GM19043 (cell line): Measurements from ENCODE around the gene STMN3.
"Not testable (repeated sequence)": the region's sequence is repeated elsewhere in the genome, so short reads cannot be mapped to it uniquely, and the experiment has no call there.

ENCODE experiments used
- ATAC-seq: cut with Tn5 transposase; IDR thresholded peaks from one replicate; pipeline ENCODE4 v1.9.1; 2021; ENCODE audit warnings: low read depth; ENCODE audit not compliant: unreplicated experiment

Gene STMN3

DNA sequence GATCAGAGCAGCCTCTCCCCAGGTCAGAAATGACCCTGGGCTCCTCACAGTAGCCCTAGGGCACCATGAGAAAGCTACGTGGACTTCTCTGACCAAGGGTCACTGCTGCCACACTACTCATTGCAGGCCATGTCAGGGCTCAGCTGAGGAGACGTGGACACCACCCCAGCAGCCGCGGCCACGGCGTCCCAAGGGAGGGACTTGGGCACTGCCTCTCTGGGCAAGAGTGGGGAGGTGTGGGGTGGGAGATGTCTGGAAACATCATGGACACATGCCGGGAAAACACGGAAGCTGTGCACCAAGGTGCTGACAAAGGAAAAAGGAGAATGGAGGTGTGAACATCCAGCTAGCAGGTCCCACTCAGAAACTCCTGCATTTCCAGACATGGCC lies 35.4 kb downstream of the STMN3 start:
- ATAC-seq: no peak

DNA sequence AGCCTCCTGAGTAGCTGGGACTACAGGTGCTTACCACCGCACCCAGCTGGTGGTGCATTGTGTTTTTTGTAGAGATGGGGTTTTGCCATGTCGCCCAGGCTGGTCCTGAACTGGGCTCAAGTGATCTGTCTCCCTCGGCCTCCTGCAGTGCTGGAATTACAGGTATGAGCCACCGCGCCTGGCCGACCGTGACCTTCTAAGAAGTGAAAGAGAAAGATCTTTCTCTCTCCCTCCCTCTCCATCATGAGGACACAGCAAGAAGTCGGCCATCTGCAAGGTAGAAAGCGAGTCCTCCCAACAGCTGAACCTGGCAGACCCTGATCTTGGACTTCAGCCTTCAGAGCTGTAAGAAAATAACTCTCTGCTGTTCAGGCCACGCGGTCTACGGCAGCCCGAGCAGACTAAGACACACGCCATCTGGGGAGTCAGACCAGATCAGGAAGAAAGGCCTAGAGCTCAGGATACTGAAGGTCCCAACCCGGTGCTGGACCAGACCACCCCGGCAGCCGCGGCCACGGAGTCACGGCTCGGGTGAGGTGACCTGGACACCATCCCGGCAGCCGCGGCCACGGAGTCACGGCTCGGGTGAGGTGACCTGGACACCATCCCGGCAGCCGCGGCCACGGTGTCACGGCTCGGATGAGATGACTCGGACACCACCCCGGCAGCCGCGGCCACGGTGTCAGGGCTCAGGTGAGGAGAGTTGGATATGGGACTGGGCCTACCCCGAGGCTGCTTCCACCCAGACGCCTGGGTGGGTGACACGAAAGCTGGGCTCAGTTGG lies 35.9 kb downstream of the STMN3 start:
- no peak for ATAC-seq

DNA sequence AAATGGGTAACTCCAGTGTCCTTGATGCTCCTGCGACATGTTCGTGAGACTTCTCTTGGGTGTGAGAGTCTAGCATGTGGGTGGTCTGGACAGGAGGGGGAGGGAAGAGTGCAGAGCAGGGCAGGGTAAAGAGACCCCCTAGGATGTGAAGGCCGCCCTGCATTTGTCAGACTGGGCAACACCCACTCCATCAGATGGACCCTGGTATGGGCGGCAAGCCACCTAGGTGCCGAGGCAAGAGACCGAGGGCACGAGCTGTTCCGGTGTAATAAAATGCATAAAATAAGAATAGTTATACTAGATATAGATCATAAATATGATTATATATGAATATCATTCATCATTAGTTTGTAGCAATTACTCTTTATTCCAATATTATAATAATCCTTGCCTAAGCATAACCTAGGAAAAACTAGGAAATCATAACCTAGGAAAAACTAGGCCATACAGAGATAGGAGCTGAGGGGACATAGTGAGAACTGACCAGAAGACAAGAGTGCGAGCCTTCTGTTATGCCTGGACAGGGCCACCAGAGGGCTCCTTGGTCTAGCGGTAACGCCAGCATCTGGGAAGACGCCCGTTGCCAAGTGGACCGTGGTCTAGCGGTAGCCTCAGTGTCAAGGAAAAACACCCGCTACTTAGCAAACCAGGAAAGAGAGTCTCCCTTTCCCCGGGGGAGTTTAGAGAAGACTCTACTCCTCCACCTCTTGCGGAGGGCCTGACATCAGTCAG lies 39.2 kb downstream of the STMN3 start:
- not testable (repeated sequence) for ATAC-seq

DNA sequence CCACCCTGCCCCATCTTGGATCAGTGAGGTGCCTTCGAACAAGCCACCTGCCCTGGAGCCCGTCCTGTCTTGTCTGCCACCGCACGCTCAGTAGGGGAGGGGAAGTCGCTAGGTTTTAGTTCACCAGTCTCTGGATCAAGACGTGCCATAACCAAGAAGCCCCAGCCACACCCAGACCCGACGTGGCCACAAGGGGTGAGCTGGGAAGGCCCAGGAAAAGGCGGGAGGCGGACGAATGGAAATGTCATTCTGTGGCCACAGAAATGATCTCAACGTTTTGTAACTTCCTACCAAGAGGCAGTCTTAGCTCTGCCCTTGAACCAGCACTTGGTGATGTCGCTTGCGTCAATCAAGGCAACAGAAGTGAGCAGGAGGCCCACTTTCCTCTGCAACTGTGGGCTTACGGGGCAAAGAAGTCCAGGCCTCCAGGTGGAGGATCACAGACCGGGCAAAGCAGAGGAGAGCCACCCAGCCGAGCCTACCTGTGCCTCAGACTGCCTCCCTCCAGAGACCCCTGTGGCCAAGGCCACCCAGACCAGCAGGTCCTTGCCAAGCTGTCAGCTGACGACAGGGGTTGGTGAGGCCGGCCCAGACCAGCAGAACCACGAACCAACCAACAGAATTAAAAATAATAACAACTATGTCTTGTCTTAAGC lies 40.8 kb downstream of the STMN3 start:
- no peak for ATAC-seq

DNA sequence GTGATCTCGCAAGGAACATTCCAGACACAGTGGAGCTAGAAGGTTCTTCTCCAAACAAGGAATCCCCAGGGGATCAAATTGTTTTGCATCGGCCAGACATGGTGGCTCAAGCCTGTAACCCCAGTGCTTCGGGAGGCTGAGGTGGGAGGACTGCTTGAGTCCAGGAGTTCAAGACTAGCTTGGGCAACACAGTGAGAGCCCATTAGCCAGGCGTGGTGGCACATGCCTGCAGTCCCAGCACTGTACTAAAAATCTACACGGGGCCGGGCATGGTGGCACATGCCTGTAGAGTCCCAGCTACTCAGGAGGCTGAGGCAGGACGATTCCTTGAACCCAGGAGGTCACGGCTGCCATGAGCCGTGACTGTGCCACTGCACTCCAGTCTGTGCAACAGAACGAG lies 41.6 kb downstream of the STMN3 start:
- ATAC-seq: no peak

DNA sequence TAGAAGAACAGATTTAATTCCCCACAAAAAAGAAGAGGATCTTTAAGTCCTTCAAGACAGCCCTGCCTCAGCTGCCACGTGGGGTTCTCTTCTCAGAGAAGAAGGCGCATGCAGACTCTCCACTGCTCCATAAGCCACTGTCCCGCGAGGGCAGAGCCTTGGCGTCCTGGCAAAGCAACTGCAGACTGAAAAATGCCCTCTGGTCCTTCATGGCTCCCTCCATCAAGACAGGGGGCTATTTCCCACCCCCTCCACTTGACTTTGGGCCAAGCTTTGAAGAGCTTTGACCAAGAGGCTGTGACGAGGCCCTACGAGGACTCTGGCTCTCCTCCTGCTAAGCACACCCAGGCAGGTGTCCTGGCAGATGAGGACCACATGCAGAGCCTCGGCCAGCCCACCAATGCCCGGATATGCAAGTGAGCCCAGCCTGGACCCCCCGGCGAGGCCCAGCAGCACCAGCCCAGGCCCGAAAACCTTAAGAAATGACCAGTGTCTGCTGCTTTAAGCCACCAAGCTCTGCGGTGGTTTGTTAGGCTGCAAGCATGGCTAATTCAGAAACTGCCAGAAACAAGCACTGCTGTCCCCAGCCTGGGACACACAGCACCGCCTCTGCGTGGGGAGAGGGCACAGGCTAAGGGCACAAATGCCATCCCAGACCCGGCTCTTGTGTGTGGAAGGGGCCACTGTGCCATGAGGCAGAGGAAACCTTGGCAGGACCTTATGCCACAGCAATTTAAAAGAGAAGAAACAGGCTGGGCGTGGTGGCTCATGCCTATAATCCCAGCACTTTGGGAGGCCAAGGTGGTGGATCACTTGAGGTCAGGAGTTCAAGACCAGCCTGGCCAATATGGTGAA lies 42.4 kb downstream of the STMN3 start:
- no peak for ATAC-seq

DNA sequence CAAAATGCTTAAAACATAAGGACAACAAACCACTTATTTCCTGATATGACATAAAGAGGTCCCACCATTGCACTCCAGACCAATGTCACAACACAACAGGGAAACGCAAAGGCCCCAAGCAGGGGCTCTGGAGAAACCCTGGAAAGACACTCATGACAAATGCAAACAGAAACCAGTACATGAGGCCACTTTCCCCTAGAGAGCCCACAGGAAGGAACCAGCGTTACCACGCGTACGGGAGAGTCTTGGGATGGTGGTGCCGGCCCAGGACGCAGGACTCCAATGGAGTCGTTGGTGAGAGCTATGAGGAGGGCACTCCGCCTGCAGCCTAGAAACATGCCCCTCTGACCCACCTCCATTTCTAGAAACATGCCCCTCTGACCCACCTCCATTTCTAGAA lies 46.5 kb downstream of the STMN3 start:
- no peak for ATAC-seq

DNA sequence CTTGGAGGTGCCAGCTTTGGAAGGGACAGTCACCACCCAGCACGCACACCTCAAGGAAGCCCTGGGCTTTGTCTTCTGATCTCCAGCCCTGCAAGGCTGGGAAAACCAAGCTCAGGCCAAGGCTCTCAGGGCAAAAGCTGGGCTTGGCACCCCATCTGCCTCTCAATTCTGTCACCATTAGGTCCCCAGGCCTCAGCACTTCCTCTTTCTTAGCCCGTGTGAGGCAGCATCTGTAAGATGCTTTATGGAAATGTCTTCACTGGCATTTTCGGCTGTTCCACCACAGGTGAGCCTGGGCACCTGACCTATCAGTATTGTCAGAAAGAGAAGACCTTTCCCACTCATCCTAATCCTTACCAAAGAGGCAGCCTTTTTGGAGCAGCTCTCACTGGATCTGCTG lies 50.9 kb downstream of the STMN3 start:
- ATAC-seq: no peak

DNA sequence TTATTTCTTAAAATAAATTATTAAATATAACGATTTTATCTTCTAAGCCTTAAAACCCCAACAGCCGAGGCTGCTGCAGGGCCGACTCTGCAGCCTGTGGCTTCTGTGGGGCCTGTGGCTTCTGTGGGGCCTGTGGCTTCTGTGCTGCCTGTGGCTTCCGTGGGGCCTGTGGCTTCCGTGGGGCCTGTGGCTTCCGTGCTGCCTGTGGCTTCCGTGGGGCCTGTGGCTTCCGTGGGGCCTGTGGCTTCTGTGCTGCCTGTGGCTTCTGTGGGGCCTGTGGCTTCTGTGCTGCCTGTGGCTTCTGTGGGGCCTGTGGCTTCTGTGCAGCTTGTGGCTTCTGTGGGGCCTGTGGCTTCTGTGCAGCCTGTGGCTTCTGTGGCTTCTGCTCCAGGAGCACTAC lies 51.5 kb downstream of the STMN3 start:
- not testable (repeated sequence) for ATAC-seq

DNA sequence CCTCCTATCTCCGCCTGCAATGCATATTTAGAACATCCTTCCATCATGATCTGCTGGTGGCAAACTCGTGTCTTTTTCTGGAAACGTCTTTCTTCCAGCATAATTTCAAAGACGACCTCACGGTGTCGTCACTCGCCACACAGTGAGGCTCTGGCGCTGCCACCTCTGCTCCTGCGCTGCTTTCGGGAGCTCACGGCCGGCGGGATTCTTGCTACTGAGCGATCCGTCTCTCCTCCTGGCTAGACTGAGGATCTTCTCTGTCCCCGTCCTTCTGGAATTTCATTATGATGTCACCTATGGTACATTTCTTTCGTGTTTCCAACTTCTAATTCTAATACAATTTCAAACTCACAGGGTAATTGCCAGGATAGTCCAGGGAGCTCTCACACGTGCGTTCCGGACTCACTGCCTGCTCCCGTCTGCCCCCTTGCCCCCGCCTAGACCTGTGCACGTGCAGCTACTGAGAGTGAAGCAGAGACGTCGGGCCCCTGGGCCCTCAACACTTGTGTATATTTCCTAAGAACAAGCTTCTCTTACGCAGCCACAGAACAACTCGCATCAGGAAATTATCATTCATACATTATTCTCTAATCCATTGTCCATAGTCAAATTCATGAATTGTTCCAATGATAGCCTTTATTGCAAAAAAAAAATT lies 53.7 kb downstream of the STMN3 start:
- no peak for ATAC-seq

DNA sequence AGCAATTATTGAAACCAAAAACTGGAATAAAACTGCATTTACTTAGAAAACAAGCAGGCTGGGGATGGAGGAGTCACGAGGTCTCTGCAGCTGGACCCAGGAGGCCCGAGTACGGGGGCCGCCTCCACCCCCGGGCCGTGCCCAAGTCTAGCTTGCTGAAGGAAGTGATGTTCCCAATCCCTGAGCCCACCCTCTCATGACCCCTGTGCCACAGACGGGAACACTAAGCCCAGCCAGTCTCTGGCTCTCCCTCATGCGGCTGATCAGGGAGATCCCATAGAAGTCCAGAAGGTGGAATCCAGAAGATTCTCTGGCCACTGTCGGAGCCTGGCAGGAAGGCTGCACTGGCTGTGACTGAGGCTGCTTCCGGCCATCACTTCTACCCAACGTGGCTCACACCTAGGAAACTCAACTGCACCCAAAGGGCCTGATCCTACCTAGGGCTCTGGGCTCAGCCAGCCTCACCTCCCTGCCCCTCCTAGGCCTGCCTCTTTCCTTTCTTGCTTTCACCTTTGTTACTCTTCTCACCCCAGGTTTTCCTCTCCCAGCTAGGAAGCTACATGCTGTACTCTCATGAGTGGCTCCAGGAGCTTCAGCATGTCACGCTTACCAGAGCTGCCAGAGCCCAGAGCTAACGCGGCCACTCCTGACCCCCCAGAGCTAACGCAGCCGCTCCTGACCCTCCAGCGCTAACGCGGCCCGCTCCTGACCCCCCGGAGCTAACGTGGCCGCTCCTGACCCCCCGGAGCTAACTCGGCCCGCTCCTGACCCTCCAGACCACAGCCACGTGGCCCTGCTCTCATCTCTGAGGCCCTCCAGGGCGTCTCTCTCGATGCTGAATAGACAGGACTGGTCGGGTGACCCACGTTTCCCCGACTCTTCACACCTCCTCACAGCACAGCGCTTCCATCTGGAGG lies 54.5 kb downstream of the STMN3 start:
- no peak for ATAC-seq

DNA sequence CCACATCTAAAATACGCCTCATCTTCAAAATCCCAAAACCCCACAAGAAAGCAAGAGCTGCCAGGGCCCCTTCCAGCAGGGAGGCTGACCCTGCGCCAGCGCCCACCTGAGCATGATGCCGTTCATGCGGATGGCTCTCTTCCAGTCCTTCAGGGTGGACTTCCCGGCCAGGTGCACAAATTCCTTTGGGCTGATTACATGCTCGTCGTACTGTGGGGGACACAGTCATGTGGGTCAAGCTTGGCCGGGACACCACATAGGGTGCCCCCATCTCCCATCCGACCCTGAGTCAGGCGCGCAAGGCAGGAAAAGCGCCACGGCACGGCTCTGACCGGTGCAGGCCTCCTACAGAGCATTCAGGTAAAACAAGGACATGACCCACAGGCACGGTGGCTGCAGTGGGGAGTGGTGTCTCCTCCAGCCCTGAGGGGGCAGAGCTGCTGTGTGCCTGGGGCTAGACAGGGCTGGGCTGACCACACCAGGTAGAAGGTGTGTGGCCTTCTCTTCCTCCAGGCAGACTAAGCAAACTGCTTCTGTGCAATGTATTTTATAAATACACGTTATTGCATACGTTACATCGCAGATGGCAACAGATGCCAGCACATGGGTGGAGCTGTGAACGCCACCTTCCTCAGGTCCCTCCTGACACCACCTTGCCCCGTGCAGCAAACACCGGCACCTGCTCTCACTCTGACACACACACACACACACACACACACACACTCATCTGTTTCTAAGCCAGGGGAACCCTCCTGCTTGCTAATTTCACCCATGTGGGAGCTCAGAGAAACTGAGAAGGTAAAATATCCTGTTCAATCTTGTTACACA lies 55.4 kb downstream of the STMN3 start:
- no peak for ATAC-seq

DNA sequence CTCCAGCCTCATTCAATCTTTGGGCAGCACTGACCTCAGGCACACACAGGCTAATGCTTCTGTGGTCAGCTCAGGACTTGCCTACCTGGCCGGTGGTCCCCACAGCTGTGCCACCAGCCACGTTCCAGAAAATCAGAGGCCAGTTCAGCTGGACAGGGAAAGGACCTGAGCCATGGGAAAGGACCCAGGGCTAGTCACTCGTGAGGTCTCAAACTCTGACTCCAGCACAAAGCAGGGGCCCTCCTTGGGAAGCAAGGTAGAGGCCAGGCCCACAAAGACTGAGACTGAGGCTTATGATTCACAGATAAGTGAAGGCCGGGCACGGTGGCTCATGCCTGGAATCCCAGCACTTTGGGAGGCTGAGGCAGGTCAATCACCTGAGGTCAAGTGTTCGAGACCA lies 56.8 kb downstream of the STMN3 start:
- ATAC-seq: no peak

DNA sequence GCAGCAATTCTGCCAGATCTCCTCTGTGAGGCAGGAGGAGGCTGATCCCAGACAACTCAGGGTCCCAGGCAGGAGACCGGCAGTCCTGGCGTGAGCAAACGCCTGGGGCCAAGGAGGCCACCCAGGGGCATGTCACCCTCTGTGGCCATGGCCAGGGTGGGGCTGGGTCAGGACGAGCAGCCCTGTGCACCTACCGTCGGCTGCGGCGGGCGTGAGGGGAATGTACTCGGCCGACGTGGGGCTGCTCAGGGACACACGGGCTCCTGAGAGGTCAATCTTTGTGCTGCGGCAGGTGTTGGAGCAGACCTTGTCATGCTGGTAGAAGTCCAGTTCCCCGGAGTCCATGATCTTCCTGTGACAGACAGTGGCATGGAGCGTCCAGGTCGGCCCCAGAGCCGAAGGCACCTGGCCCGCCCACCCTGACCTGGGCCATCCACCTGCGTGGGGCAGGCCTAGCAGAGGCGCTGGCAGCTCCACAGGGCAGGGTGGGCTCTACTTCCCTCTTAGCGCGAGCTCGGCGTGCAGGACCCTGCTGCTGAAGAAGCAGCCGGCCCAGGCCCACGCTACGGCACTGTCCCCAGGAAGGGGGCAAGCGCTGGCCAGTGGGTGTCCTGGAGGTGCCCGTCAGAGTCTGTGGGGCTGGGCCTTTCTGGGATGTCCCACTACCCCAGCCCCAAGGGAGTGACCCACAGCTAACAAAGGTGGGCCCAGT lies 57.7 kb downstream of the STMN3 start:
- ATAC-seq: no peak

DNA sequence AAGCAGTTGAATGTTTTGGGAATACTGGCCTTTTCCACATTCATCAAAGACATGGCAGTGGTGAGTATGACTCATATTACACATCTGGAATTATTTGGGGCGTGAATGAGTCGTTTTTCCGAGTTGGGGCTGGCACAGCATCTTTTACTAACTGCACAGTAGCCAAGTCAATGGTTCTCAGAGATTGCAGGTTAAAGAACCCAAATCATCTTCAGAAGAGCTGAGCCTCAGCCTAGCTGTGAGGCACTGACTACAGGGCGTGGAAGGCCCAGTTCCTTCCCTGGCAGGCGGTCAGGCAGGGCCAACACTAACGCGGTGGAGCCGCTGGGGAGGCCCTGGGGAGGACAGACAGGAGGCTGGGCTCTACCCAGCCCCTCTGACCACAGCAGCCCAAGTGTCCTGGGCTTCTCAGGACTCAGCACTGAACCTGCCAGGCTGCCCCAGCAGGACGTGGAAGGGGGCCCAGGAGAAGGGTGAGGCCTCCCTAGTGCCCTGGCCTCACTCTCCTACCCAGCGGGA lies 59.1 kb downstream of the STMN3 start:
- no peak for ATAC-seq

DNA sequence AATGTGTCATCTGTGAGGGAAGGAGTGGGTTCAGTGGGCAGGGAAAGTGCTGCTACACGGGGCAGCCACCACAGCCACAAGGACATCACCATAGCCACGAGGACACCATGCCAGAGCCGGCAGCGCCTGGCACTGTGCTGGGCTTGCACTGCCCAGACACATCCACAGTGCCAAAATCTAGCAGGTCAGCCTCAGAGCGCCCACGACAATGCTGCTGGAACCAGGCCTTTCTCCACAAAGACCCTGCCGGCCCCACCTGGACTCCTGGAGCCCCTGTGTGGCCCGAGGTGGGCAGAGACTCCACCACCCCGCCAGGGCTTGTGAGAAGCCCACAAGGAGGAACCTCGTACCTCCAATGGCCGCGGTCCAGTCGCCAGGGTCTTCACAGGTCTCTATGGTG lies 60.6 kb downstream of the STMN3 start:
- no peak for ATAC-seq

DNA sequence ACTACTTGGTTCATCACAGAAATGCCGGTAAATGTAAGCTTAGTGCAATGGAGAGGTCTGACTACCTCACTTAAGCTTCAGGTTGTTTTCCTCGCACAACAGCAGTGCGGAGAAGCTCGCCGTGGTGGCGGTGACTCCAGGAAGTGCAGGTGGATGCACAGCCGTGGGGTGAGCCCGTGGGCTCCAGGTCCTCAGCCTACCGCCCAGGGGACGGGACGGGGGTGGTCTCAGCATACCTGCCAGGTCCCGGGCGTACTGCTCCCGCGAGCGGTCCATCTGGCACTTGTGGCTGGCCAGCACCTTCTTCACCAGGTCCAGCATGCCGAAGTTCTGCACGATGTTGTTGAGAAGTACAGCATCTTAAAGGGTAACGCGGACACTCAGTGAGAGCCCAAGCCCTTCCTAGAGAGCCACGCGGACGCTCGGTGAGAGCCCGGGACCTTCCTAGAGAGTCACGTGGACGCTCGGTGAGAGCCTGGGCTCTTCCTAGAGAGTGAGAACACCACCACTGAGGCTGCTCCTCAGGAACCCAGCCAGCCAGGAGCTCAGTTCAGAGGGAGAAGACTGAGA lies 61.4 kb downstream of the STMN3 start:
- ATAC-seq: no peak
